ENCODE data around the gene SMAP2.
"Not testable (repeated sequence)": the region's sequence is repeated elsewhere in the genome, so short reads cannot be mapped to it uniquely, and the experiment has no call there.

- TF ChIP-seq HOXD13 (CRISPR knock-in tag; IDR thresholded peaks at IDR 0.05; ENCODE audit: borderline replicate concordance); ZNF398 (tag by site-specific recombination; IDR thresholded peaks at IDR 0.05); KLF8 (tag by site-specific recombination; IDR thresholded peaks at IDR 0.05); ZXDB (tag by site-specific recombination; IDR thresholded peaks at IDR 0.05); ZNF654 (tag by site-specific recombination; IDR thresholded peaks at IDR 0.05; ENCODE audit: low read depth); ZNF707 (tag by site-specific recombination; IDR thresholded peaks at IDR 0.05): not testable (repeated sequence)
- TF ChIP-seq, protein P1, sequence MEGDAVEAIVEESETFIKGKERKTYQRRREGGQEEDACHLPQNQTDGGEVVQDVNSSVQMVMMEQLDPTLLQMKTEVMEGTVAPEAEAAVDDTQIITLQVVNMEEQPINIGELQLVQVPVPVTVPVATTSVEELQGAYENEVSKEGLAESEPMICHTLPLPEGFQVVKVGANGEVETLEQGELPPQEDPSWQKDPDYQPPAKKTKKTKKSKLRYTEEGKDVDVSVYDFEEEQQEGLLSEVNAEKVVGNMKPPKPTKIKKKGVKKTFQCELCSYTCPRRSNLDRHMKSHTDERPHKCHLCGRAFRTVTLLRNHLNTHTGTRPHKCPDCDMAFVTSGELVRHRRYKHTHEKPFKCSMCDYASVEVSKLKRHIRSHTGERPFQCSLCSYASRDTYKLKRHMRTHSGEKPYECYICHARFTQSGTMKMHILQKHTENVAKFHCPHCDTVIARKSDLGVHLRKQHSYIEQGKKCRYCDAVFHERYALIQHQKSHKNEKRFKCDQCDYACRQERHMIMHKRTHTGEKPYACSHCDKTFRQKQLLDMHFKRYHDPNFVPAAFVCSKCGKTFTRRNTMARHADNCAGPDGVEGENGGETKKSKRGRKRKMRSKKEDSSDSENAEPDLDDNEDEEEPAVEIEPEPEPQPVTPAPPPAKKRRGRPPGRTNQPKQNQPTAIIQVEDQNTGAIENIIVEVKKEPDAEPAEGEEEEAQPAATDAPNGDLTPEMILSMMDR (tag by site-specific recombination; IDR thresholded peaks at IDR 0.05) = not testable (repeated sequence)
Observed at GRCh38 chr1:40388456-40389321, 15.2 kb downstream of the SMAP2 start.
